Measurements from ENCODE around the gene SYTL3.

Gene SYTL3

GRCh38 chr6:158707821-158708195 lies 58.0 kb downstream of the SYTL3 start:
- H3K27ac ChIP-seq, result peak overlapping the region; percentile 59
- TF ChIP-seq, protein P1, sequence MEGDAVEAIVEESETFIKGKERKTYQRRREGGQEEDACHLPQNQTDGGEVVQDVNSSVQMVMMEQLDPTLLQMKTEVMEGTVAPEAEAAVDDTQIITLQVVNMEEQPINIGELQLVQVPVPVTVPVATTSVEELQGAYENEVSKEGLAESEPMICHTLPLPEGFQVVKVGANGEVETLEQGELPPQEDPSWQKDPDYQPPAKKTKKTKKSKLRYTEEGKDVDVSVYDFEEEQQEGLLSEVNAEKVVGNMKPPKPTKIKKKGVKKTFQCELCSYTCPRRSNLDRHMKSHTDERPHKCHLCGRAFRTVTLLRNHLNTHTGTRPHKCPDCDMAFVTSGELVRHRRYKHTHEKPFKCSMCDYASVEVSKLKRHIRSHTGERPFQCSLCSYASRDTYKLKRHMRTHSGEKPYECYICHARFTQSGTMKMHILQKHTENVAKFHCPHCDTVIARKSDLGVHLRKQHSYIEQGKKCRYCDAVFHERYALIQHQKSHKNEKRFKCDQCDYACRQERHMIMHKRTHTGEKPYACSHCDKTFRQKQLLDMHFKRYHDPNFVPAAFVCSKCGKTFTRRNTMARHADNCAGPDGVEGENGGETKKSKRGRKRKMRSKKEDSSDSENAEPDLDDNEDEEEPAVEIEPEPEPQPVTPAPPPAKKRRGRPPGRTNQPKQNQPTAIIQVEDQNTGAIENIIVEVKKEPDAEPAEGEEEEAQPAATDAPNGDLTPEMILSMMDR (conservative IDR thresholded peaks at IDR 0.05), result no peak

DNA sequence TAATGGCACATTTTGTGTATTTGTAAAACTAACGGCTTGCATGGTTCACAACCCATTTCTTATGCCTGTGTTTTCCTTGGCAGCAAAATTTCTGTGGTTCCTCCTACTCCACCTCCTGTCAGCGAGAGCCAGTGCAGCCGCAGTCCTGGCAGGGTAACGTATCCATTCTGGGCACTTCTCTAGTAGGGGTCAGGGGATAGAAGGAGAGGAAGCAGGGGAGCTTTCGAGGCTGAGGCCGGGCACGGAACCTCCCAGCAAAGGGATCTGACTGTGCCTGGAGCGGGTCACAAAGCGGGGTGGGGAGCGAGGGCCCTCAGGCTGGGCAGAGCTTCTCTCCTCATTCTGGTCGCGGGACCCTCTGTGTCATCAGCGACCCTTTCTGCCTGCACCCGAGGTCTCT lies 58.4 kb downstream of the SYTL3 start:
- peak overlapping the region; percentile 59 for H3K27ac ChIP-seq
- TF ChIP-seq, protein P1 (conservative IDR thresholded peaks at IDR 0.05), result no peak

- TF ChIP-seq, protein P1 (conservative IDR thresholded peaks at IDR 0.05), result no peak
- H3K27ac ChIP-seq, result no peak overlapping the region
Observed at GRCh38 chr6:158709809-158710208, 60.0 kb downstream of the SYTL3 start.

DNA sequence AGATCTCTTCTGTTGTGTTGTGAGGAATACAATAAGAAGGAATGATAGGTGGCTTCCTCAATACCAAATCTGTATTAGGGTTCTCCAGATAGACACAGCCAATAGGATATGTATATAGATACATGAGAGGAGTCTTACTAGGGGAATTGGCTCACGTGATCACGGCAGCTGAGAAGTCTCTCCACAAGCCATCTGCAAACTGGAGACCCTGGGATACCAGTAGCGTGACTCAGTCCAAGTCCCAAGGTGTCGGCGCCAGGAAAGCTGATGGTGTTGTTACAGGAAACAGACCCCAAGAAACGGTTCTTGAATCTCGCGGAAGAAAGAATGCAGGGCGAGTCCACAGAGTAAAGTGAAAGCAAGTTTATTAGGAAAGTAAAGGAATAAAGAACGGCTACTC lies 61.4 kb downstream of the SYTL3 start:
- H3K27ac ChIP-seq, result no peak overlapping the region
- TF ChIP-seq, protein P1 (conservative IDR thresholded peaks at IDR 0.05), result no peak

DNA sequence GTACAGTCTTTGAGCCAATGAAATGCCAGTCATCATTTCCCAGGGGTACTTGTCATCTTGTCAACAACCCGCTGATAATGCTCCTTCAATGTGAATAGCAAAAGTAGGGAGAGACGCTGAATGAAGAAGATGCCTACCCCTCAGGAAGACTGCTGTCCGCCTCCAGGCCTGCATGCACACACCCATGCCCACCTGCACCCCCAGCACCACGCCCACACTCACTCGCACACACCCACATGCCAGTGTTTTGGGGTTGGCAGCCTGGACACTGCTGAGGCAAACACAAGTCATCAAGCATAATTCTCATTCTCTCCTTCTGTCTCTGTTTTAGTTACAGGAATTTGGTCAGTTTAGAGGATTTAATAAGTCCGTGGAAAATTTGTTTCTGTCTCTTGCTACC lies 63.6 kb downstream of the SYTL3 start:
- TF ChIP-seq, protein P1 (conservative IDR thresholded peaks at IDR 0.05), result no peak
- no peak overlapping the region for H3K27ac ChIP-seq

- TF ChIP-seq, protein P1 (conservative IDR thresholded peaks at IDR 0.05), result no peak
- H3K27ac ChIP-seq, result no peak overlapping the region
Observed at GRCh38 chr6:158714706-158715105, 64.9 kb downstream of the SYTL3 start.

DNA sequence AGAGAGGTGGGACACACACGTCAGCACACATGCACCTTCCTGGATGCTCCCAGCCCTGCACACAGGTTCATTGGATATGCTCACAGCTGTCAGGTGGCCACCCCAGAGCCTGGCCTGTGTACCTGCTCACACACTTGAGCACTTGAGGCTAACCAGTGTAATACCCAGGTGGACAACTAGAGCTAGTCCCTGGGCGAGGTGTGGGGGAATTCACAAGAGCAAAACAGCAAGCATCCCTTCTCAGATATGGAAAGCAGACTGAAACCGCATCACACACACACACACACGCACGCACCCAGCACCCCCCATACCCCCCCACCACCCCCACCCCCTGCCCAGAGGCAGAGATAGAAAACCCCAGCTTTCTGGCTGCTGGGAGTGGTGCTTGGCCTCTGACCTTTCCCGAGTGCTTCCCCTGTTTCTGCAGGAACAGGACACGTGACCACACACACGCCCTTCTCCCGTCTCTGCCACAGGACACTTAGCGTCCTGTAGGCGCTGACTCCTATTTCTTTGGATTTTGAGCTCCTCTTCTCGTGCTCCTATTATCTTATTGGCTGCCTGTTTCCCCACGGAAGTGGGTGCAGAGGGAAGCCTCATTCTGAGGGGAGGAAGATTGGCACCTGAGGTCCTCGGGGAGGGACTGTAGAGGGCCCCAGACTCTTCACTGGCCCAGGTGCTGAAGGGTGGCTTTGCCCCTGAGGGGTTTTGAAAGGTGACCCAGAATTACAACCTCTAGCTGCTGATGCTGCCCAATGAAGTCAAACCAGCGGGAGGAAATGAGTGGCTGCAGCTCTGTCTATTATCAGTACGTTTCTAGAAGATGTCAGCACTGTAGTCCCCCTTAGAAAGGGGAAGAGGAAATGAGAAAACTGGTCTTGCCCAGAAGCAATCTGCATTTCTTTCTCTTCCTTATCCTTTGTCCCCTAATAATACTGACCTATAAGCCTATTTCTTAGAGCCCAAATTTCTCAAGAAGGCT lies 65.8 kb downstream of the SYTL3 start:
- no peak overlapping the region for H3K27ac ChIP-seq
- TF ChIP-seq, protein P1 (conservative IDR thresholded peaks at IDR 0.05), result no peak
